Measurements from ENCODE around the gene PKD1.

PKD1 gene

DNA sequence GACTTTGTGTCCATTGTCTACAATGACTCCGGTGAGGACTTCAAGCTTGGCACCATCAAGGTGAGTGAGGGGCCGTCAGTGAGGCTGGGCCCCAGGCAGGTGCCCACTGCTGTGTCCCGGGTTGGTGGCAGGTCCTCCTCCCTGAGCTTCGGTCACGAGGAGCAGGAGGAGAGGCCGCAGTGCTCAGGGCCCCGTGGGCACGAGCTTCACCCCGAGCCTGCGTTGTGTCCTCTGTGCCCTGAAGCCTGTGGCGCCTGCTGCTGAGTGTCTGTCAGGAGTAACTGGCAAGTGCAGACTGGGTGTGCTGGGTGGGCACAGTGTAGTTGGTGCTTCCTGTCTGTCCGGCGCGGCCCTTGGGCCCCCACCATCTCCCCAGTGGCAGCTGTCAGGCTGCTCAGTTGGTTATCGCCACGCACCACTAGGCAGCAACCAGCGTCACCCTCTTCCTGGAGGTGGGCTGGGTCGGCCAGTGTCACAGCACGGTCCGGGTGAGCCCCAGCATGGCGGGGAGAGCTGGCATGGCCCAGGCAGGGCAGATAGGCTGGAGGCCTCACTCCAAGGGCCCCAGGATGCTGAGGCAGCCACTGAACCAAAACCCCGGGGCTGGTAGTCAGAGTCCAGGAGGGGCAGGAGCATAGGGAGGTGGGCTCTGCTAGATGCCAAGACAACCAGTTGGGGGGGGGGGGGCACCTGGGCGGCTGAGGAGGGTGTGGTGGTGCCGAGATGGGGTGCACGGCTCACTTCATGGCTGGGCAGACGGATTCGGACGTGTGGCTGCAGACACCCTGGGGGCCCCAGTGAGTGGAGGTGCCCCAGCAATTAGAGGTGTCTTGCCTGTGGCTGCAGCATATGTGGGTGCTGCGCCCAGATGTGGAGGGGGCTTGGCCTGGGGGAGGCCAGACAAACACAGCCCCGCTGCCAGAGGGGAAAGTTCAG lies 48.6 kb downstream of the PKD1 start:
- DNase-seq = no peak
- in situ Hi-C loops (cut with HindIII; ENCODE audit: low pct_ligation_motif_present, low pct_unique_long_range_greater_than_20kb, low sequenced_read_pairs) = no loop called here

GRCh38 chr16:2086106-2086742 lies 49.5 kb downstream of the PKD1 start:
- DNase-seq = no peak
- in situ Hi-C loops (cut with HindIII; ENCODE audit: low pct_ligation_motif_present, low pct_unique_long_range_greater_than_20kb, low sequenced_read_pairs) = no loop called here

DNA sequence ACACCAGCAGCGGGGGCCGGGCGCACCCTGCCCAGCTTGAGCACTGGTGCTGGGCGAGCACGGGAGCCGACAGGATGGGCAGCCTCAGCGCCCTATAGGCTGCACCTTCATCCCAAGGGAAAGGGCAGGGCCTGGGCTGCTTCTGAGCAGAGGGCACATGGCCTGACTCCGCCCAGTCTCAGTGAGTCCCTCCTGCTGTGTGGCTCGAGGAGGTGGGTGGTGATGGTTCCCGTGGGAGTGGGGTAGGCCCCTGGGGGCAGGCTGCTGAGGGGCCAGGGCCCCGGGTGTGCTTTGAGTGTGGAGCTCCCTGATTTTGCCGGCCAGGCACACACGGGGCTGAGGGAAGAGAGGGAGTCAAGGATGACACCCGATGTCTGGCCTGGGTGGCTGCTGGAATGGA lies 50.0 kb downstream of the PKD1 start:
- DNase-seq = no peak
- in situ Hi-C loops (cut with HindIII; ENCODE audit: low pct_ligation_motif_present, low pct_unique_long_range_greater_than_20kb, low sequenced_read_pairs) = no loop called here

DNA sequence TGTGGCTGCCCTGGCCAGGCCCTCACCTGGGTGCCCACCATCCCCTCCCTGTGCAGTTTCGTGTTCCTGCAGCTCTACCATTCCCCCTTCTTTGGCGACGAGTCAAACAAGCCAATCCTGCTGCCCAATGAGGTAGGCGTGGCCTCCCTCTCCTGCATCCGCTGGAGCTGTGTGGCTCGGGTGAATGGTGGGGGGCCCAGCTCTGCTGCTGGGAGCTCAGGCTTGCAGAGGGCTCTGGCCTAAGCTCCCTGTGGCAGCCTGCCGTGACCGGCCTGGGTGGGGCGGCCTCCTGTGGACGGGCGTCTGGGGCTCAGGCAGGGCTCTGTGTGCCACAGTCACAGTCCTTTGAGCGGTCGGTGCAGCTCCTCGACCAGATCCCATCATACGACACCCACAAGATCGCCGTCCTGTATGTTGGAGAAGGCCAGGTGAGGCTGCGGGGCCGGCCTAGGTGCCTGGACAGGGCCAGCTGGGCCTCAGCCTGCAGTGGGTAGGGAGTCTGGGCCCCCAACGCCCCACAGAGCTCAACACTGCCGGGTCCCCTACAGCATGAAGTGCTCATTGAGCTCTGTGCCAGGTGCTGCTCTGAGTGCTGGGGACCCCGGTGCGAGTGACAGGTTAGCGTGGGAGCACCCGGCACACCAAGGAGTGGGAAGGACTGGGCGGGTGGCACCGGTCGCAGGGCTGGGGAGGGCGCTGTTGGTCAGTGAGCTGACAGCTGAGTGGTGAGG lies 50.6 kb downstream of the PKD1 start:
- no peak for DNase-seq
- in situ Hi-C loops (cut with HindIII; ENCODE audit: low pct_ligation_motif_present, low pct_unique_long_range_greater_than_20kb, low sequenced_read_pairs) = no loop called here

DNA sequence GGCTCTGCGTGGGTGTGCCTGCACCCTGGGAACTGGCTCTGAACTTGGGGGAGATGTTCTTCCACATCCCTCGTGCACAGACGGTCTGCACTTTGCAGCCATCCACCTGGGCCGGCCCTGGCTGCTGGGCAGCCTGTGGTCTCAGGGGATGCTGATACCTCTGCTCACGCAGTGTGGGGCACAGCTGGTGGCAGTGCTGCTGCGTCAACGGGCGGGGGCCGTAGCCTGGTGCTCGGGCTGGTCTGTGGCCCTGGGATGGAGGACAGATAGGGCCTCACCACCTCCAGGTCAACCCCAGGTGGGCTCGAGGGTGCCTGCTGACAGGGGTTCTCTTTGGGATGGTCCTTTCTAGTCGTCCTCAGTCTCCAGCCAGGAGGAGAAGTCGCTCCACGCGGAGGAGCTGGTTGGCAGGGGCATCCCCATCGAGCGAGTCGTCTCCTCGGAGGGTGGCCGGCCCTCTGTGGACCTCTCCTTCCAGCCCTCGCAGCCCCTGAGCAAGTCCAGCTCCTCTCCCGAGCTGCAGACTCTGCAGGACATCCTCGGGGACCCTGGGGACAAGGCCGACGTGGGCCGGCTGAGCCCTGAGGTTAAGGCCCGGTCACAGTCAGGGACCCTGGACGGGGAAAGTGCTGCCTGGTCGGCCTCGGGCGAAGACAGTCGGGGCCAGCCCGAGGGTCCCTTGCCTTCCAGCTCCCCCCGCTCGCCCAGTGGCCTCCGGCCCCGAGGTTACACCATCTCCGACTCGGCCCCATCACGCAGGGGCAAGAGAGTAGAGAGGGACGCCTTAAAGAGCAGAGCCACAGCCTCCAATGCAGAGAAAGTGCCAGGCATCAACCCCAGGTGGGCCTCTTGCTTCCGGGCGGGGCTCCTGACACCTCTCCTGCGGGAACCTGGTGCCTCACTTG lies 51.6 kb downstream of the PKD1 start:
- in situ Hi-C loops (cut with HindIII; ENCODE audit: low pct_ligation_motif_present, low pct_unique_long_range_greater_than_20kb, low sequenced_read_pairs) = no loop called here
- DNase-seq = no peak

GRCh38 chr16:2083409-2083808 lies 52.3 kb downstream of the PKD1 start:
- in situ Hi-C loops (cut with HindIII; ENCODE audit: low pct_ligation_motif_present, low pct_unique_long_range_greater_than_20kb, low sequenced_read_pairs) = no loop called here
- DNase-seq = no peak

DNA sequence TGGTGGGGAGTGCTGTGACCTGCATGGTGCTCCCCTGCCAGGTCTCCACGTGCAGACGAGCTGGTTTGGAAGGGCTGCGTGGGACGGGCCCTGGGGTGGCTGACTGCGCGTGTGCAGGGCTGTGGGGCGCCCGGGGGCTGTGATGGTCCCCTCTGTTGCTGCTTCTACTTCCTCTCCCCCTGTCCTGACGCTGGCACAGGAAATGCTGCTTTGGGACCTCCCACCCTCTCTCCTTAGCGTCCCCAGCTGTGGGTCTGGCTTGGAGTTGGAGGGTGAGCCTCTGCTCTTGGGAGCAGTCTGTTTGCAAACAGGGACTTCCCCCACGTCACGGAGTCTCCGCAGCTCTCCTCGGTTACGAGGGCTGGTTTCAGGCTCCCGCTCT lies 52.7 kb downstream of the PKD1 start:
- in situ Hi-C loops (cut with HindIII; ENCODE audit: low pct_ligation_motif_present, low pct_unique_long_range_greater_than_20kb, low sequenced_read_pairs) = no loop called here
- no peak for DNase-seq

- no peak for DNase-seq
- in situ Hi-C loops (cut with HindIII; ENCODE audit: low pct_ligation_motif_present, low pct_unique_long_range_greater_than_20kb, low sequenced_read_pairs) = no loop called here
Observed at GRCh38 chr16:2082171-2082982, 53.3 kb downstream of the PKD1 start.

DNA sequence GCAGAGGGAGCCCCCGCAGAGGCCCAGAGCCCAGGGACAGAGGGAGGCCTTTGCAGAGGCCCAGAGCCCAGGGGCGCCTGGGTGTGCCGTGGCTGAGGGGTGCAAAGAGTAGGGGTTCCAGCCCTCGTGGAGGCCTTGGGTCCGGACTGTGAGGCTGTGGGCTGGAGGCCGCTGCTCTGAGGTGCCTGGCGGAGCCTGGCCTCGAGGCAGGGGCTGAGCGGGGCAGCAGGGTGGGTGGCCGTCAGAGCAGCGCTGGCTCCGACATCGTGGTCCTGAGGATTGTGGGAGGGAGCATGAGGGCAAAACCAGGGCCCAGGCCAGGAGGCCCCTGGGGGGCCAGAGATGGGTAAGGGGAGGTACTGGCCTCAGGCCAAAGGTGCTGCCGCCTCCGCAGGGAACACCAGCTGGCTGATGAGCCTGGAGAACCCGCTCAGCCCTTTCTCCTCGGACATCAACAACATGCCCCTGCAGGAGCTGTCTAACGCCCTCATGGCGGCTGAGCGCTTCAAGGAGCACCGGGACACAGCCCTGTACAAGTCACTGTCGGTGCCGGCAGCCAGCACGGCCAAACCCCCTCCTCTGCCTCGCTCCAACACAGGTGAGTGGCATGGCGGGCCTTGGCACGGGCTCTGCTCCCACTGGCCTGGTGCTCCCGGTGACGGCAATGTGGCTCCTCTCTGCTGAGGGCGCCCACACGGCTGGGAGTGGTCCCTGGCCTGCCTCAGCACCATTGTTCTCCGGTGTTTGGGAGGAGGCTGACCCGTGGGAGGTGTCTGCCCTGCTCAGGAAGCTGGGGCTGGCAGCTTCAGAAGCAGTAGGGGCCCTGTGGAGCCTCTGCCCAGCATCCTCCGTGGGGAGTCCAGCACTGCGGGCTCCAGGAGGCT lies 54.3 kb downstream of the PKD1 start:
- in situ Hi-C loops (cut with HindIII; ENCODE audit: low pct_ligation_motif_present, low pct_unique_long_range_greater_than_20kb, low sequenced_read_pairs) = no loop called here
- DNase-seq = no peak

DNA sequence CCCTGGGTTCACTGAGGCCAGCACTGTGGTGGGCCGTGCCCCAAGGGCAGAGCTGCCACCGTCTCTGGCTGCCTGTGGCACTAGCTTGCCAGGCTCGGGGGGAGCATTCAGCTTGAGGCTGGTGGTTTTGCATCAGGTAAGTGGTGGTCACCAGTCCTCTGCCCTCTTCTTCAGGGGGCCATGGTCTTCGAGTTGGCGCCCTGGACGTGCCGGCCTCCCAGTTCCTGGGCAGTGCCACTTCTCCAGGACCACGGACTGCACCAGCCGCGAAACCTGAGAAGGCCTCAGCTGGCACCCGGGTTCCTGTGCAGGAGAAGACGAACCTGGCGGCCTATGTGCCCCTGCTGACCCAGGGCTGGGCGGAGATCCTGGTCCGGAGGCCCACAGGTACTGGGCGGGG lies 55.7 kb downstream of the PKD1 start:
- no peak for DNase-seq
- in situ Hi-C loops (cut with HindIII; ENCODE audit: low pct_ligation_motif_present, low pct_unique_long_range_greater_than_20kb, low sequenced_read_pairs) = no loop called here

DNA sequence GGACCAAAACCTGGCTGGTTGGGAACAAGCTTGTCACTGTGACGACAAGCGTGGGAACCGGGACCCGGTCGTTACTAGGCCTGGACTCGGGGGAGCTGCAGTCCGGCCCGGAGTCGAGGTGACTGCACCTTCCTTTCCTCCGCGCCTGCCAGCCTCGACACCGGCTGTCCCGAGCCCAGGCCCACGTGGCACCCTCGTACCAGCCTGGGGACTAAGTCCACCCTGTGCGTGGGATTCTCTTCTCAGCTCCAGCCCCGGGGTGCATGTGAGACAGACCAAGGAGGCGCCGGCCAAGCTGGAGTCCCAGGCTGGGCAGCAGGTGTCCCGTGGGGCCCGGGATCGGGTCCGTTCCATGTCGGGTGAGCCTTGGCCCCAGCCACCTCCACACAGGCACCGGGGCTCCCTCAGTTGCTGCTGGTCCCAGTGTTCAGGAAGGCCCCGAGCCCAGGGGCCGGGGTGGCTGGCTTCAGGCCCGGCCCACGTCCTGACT lies 56.3 kb downstream of the PKD1 start:
- in situ Hi-C loops (cut with HindIII; ENCODE audit: low pct_ligation_motif_present, low pct_unique_long_range_greater_than_20kb, low sequenced_read_pairs) = no loop called here
- no peak for DNase-seq

DNA sequence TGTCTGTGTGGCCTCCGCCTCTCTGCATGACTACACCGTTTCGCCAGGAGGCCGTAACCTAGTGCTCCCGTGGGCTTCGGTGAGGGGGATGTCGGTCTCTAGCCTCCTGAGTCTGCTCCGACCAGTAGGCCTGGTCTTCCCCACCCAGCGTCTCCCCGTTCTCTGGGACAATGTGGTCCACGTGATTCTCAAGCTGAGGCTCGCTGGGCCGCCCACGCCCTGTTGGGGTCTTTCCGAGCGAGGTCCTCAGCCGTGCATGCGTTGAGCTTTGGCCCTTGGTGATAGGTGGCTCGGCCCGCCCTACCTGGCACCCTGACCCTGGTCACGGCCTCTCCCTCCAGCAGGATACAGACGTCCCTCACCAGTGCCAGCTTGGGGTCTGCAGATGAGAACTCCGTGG lies 57.0 kb downstream of the PKD1 start:
- DNase-seq = no peak
- in situ Hi-C loops (cut with HindIII; ENCODE audit: low pct_ligation_motif_present, low pct_unique_long_range_greater_than_20kb, low sequenced_read_pairs) = no loop called here

DNA sequence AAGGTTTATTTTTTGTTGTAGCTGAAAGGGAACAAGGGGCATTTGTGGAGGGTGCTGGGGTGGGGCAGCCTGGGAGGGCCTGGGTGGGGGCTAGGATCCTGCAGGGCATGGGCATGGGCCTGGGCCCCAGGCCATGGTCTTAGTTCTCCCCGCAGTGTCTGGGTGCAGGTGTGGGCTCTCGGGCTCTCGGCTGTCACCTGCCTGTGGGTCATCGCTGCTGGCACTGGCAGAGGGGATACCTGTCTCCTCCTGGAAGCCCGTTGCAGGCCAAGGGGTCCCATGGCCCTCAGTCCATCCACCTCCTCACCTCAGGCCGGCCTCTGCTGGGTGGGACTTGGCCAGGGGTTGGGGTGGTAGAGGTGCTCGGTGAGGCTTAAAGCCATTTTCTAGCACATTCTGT lies 57.6 kb downstream of the PKD1 start:
- in situ Hi-C loops (cut with HindIII; ENCODE audit: low pct_ligation_motif_present, low pct_unique_long_range_greater_than_20kb, low sequenced_read_pairs) = no loop called here

DNA sequence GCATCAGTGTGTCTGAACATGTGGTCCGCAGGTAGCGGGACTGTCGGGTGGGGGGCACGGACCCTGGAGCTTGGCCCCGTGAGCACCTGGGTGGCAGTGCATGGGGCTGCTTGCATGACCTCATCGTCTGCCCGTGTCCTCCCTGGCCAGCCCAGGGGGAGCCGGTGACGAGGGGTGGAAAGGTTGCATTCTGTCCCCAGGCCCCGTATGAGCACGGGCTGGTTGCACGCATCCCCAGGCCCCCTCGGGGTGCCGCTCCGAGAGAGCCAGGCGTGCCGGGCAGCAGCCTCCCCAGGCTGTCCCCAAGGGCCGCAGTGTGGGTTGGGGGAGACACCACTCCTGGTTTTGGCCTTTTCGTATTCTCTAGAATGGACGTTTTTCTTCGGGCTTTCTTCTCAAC lies 58.0 kb downstream of the PKD1 start:
- in situ Hi-C loops (cut with HindIII; ENCODE audit: low pct_ligation_motif_present, low pct_unique_long_range_greater_than_20kb, low sequenced_read_pairs) = no loop called here
- no peak for DNase-seq

More for the DNA sequence above, 57.6 kb downstream of the PKD1 start:
- no peak for DNase-seq

- DNase-seq = no peak
- in situ Hi-C loops (cut with HindIII; ENCODE audit: low pct_ligation_motif_present, low pct_unique_long_range_greater_than_20kb, low sequenced_read_pairs) = no loop called here
Observed at GRCh38 chr16:2077016-2077415, 58.7 kb downstream of the PKD1 start.

- in situ Hi-C loops (cut with HindIII; ENCODE audit: low pct_ligation_motif_present, low pct_unique_long_range_greater_than_20kb, low sequenced_read_pairs) = no loop called here
- no peak for DNase-seq
Observed at GRCh38 chr16:2076072-2076865, 59.4 kb downstream of the PKD1 start.
